Stimulated activated naive CD8-positive, alpha-beta T cell treated with anti-CD3 and anti-CD28 coated beads, Interleukin-15, Interleukin-2, amounts not matched to agents 100 ng/mL and 50 ng/mL, for 24 hours (primary cell): Measurements from ENCODE around the gene CSMD2.

Experiments
- H3K27ac Mint-ChIP-seq: one replicate; pipeline ENCODE4 v1.8.0; 2021; ENCODE audit warnings: mild to moderate bottlenecking, mixed read lengths
- H3K27me3 Mint-ChIP-seq: one replicate; pipeline ENCODE4 v1.8.0; 2021; ENCODE audit warnings: mixed read lengths
- H3K36me3 Mint-ChIP-seq: one replicate; pipeline ENCODE4 v1.8.0; 2021; ENCODE audit warnings: low read depth, mixed read lengths
- H3K4me1 Mint-ChIP-seq: one replicate; pipeline ENCODE4 v1.8.0; 2021; ENCODE audit warnings: low read depth, mixed read lengths
- H3K4me3 Mint-ChIP-seq: one replicate; pipeline ENCODE4 v1.8.0; 2021; ENCODE audit warnings: mild to moderate bottlenecking, mixed read lengths
- H3K9me3 Mint-ChIP-seq: one replicate; pipeline ENCODE4 v1.8.0; 2021; ENCODE audit warnings: mixed read lengths

The CSMD2 gene

GRCh38 chr1:33966346-33967141 is 198.5 kb downstream of the CSMD2 start:
- no peaks in the 10 kb centered on the region for H3K36me3 Mint-ChIP-seq
- peaks cover 6% of the 10 kb centered on the region for H3K27me3 Mint-ChIP-seq
- no peak overlapping the region for H3K4me3 Mint-ChIP-seq
- H3K27ac Mint-ChIP-seq = no peak overlapping the region
- no peaks in the 10 kb centered on the region for H3K4me1 Mint-ChIP-seq
- H3K9me3 Mint-ChIP-seq = no peaks in the 10 kb centered on the region

GRCh38 chr1:33965086-33965485 is 199.9 kb downstream of the CSMD2 start:
- no peak overlapping the region for H3K27ac Mint-ChIP-seq
- no peaks in the 10 kb centered on the region for H3K9me3 Mint-ChIP-seq
- no peaks in the 10 kb centered on the region for H3K4me1 Mint-ChIP-seq
- H3K4me3 Mint-ChIP-seq = no peak overlapping the region
- peaks cover 3% of the 10 kb centered on the region for H3K27me3 Mint-ChIP-seq
- H3K36me3 Mint-ChIP-seq = no peaks in the 10 kb centered on the region

- Mint-ChIP-seq H3K9me3 (no peaks in the 10 kb centered on the region), H3K4me1 (no peaks in the 10 kb centered on the region), H3K4me3 (no peak overlapping the region), H3K27ac (no peak overlapping the region), H3K36me3 (no peaks in the 10 kb centered on the region), H3K27me3 (peaks cover 3% of the 10 kb centered on the region)
Measured at GRCh38 chr1:33962061-33962460, 203.0 kb downstream of the CSMD2 start.

GRCh38 chr1:33960188-33960895 is 204.7 kb downstream of the CSMD2 start:
- Mint-ChIP-seq H3K4me1 (no peaks in the 10 kb centered on the region), H3K27me3 (no peaks in the 10 kb centered on the region), H3K27ac (no peak overlapping the region)

GRCh38 chr1:33957854-33958253 is 207.2 kb downstream of the CSMD2 start:
- H3K36me3 Mint-ChIP-seq = no peaks in the 10 kb centered on the region

More at GRCh38 chr1:33960188-33960895, 204.7 kb downstream of the CSMD2 start:
- Mint-ChIP-seq H3K4me3 (no peak overlapping the region), H3K9me3 (no peaks in the 10 kb centered on the region), H3K36me3 (no peaks in the 10 kb centered on the region)

GRCh38 chr1:33955096-33955495 is 209.9 kb downstream of the CSMD2 start:
- no peaks in the 10 kb centered on the region for H3K9me3 Mint-ChIP-seq
- H3K27me3 Mint-ChIP-seq = no peaks in the 10 kb centered on the region
- H3K4me3 Mint-ChIP-seq = no peak overlapping the region
- H3K4me1 Mint-ChIP-seq = no peaks in the 10 kb centered on the region
- no peak overlapping the region for H3K27ac Mint-ChIP-seq
- H3K36me3 Mint-ChIP-seq = no peaks in the 10 kb centered on the region

More at GRCh38 chr1:33957854-33958253, 207.2 kb downstream of the CSMD2 start:
- H3K4me3 Mint-ChIP-seq = no peak overlapping the region
- H3K9me3 Mint-ChIP-seq = no peaks in the 10 kb centered on the region
- H3K4me1 Mint-ChIP-seq = no peaks in the 10 kb centered on the region
- no peaks in the 10 kb centered on the region for H3K27me3 Mint-ChIP-seq
- no peak overlapping the region for H3K27ac Mint-ChIP-seq

- Mint-ChIP-seq H3K4me3 (no peak overlapping the region), H3K27me3 (no peaks in the 10 kb centered on the region), H3K27ac (no peak overlapping the region), H3K36me3 (no peaks in the 10 kb centered on the region), H3K9me3 (no peaks in the 10 kb centered on the region), H3K4me1 (no peaks in the 10 kb centered on the region)
Measured at GRCh38 chr1:33949570-33949969, 215.5 kb downstream of the CSMD2 start.

GRCh38 chr1:33948291-33948690 is 216.7 kb downstream of the CSMD2 start:
- H3K36me3 Mint-ChIP-seq = no peaks in the 10 kb centered on the region

GRCh38 chr1:33946836-33947235 is 218.2 kb downstream of the CSMD2 start:
- Mint-ChIP-seq H3K36me3 (no peaks in the 10 kb centered on the region), H3K27ac (no peak overlapping the region), H3K27me3 (no peaks in the 10 kb centered on the region), H3K4me1 (no peaks in the 10 kb centered on the region), H3K4me3 (no peak overlapping the region), H3K9me3 (no peaks in the 10 kb centered on the region)

More at GRCh38 chr1:33948291-33948690, 216.7 kb downstream of the CSMD2 start:
- Mint-ChIP-seq H3K27me3 (no peaks in the 10 kb centered on the region), H3K9me3 (no peaks in the 10 kb centered on the region), H3K4me1 (no peaks in the 10 kb centered on the region), H3K4me3 (no peak overlapping the region), H3K27ac (no peak overlapping the region)

- no peaks in the 10 kb centered on the region for H3K27me3 Mint-ChIP-seq
- no peaks in the 10 kb centered on the region for H3K4me1 Mint-ChIP-seq
- H3K36me3 Mint-ChIP-seq = no peaks in the 10 kb centered on the region
- no peak overlapping the region for H3K27ac Mint-ChIP-seq
- no peak overlapping the region for H3K4me3 Mint-ChIP-seq
- peaks cover 3% of the 10 kb centered on the region for H3K9me3 Mint-ChIP-seq
Measured at GRCh38 chr1:33944846-33945245, 220.2 kb downstream of the CSMD2 start.

- no peak overlapping the region for H3K4me3 Mint-ChIP-seq
- no peaks in the 10 kb centered on the region for H3K36me3 Mint-ChIP-seq
- H3K27me3 Mint-ChIP-seq = no peaks in the 10 kb centered on the region
- no peaks in the 10 kb centered on the region for H3K4me1 Mint-ChIP-seq
- H3K27ac Mint-ChIP-seq = no peak overlapping the region
- peaks cover 8% of the 10 kb centered on the region for H3K9me3 Mint-ChIP-seq
Measured at GRCh38 chr1:33943978-33944377, 221.1 kb downstream of the CSMD2 start.

GRCh38 chr1:33932871-33933270 is 232.2 kb downstream of the CSMD2 start:
- peaks cover 25% of the 10 kb centered on the region for H3K27me3 Mint-ChIP-seq
- H3K36me3 Mint-ChIP-seq = no peaks in the 10 kb centered on the region
- H3K4me1 Mint-ChIP-seq = no peaks in the 10 kb centered on the region

GRCh38 chr1:33931111-33931475 is 233.9 kb downstream of the CSMD2 start:
- Mint-ChIP-seq H3K27ac (no peak overlapping the region), H3K36me3 (no peaks in the 10 kb centered on the region), H3K9me3 (no peaks in the 10 kb centered on the region), H3K4me1 (no peaks in the 10 kb centered on the region), H3K4me3 (no peak overlapping the region), H3K27me3 (peaks cover 29% of the 10 kb centered on the region)

More at GRCh38 chr1:33932871-33933270, 232.2 kb downstream of the CSMD2 start:
- Mint-ChIP-seq H3K4me3 (no peak overlapping the region), H3K9me3 (no peaks in the 10 kb centered on the region), H3K27ac (no peak overlapping the region)

- H3K9me3 Mint-ChIP-seq = no peaks in the 10 kb centered on the region
- no peak overlapping the region for H3K4me3 Mint-ChIP-seq
- no peaks in the 10 kb centered on the region for H3K4me1 Mint-ChIP-seq
- H3K36me3 Mint-ChIP-seq = no peaks in the 10 kb centered on the region
- H3K27me3 Mint-ChIP-seq = peaks cover 29% of the 10 kb centered on the region
- H3K27ac Mint-ChIP-seq = no peak overlapping the region
Measured at GRCh38 chr1:33930346-33931110, 234.5 kb downstream of the CSMD2 start.

- Mint-ChIP-seq H3K36me3 (no peaks in the 10 kb centered on the region), H3K4me3 (no peak overlapping the region), H3K4me1 (no peaks in the 10 kb centered on the region), H3K9me3 (no peaks in the 10 kb centered on the region), H3K27me3 (peaks cover 25% of the 10 kb centered on the region), H3K27ac (no peak overlapping the region)
Measured at GRCh38 chr1:33928251-33928650, 236.8 kb downstream of the CSMD2 start.
